ENCODE data around the gene FRS3. TPM values are rescaled to one million over a fixed set of nuclear protein-coding genes. Genes with fewer than 3 reads are reported as not detected.

Gene FRS3
- total RNA-seq, 2 donors from 2014 or later = 2.6 to 5.3 TPM

- no peak for ATAC-seq
- H3K4me1 ChIP-seq = peaks cover 11% of the 10 kb centered on the region
- no peak overlapping the region for H3K4me3 ChIP-seq
- no peaks in the 10 kb centered on the region for H3K36me3 ChIP-seq (replicated peaks in 1 of 2; ENCODE audit: insufficient read depth in 1 of 2, low read depth in 2 of 2)
- H3K9me3 ChIP-seq = no peaks in the 10 kb centered on the region
- intact Hi-C loops (cut with DNase I) = no loop called here
- TF ChIP-seq CTCF (IDR thresholded peaks at IDR 0.05) (no peak), POLR2A (IDR thresholded peaks at IDR 0.05) (no peak)
- DNase-seq = no peak
- no peak overlapping the region for H3K27ac ChIP-seq
- whole genome bisulfite sequencing, 2 donors = 92 to 99% methylated on average over 3 of the region's 3 CpGs
- no peaks in the 10 kb centered on the region for H3K27me3 ChIP-seq
Observed at GRCh38 chr6:41750374-41750773, 29.3 kb downstream of the FRS3 start.

- H3K4me3 ChIP-seq = no peak overlapping the region
- no peaks in the 10 kb centered on the region for H3K9me3 ChIP-seq
- ATAC-seq (peak; percentile 47), DNase-seq (peak in 1 of 4 donors; percentile 46)
- H3K4me1 ChIP-seq = peaks cover 11% of the 10 kb centered on the region
- intact Hi-C loops (cut with DNase I) = no loop called here
- no peaks in the 10 kb centered on the region for H3K27me3 ChIP-seq
- 18 to 20% methylated on average over 3 of the region's 3 CpGs for WGBS, 2 donors
- no peak overlapping the region for H3K27ac ChIP-seq
- no peak for TF ChIP-seq CTCF (IDR thresholded peaks at IDR 0.05)
- no peak for TF ChIP-seq POLR2A (IDR thresholded peaks at IDR 0.05)
- no peaks in the 10 kb centered on the region for H3K36me3 ChIP-seq (replicated peaks in 1 of 2; ENCODE audit: insufficient read depth in 1 of 2, low read depth in 2 of 2)
Observed at GRCh38 chr6:41748542-41748941, 31.2 kb downstream of the FRS3 start.

GRCh38 chr6:41748102-41748477, 31.6 kb downstream of the FRS3 start:
- no peaks in the 10 kb centered on the region for H3K9me3 ChIP-seq
- no peak overlapping the region for H3K27ac ChIP-seq
- ATAC-seq = no peak
- TF ChIP-seq CTCF (IDR thresholded peaks at IDR 0.05) (no peak), POLR2A (IDR thresholded peaks at IDR 0.05) (no peak)
- H3K27me3 ChIP-seq = no peaks in the 10 kb centered on the region
- DNase-seq = no peak
- no peak overlapping the region for H3K4me3 ChIP-seq
- intact Hi-C loops (cut with DNase I) = no loop called here
- H3K4me1 ChIP-seq = peaks cover 11% of the 10 kb centered on the region
- no peaks in the 10 kb centered on the region for H3K36me3 ChIP-seq (replicated peaks in 1 of 2; ENCODE audit: insufficient read depth in 1 of 2, low read depth in 2 of 2)
- WGBS, 2 donors = 77 to 86% methylated on average over 6 of the region's 6 CpGs

- peak in 1 of 4 donors; percentile 12 for DNase-seq
- intact Hi-C loops (cut with DNase I) = no loop called here
Observed at GRCh38 chr6:41747256-41748101, 32.2 kb downstream of the FRS3 start, which contains the start of gene PGC. Gene PGC, minus strand, starts transcription at chr6:41747397. Its CDS starts 63 bp downstream, at chr6:41747334.

More at GRCh38 chr6:41747256-41748101, 32.2 kb downstream of the FRS3 start, which contains the start of gene PGC:
- Histone ChIP-seq H3K9me3 (no peaks in the 10 kb centered on the region), H3K36me3 (replicated peaks in 1 of 2; ENCODE audit: insufficient read depth in 1 of 2, low read depth in 2 of 2) (no peaks in the 10 kb centered on the region), H3K27me3 (no peaks in the 10 kb centered on the region), H3K27ac (no peak within 1 kb of the TSS), H3K4me1 (peaks cover 11% of the 10 kb centered on the region), H3K4me3 (no peak within 1 kb of the TSS)
- ATAC-seq = no peak
- TF ChIP-seq POLR2A (IDR thresholded peaks at IDR 0.05) = no peak
- no peak for TF ChIP-seq CTCF (IDR thresholded peaks at IDR 0.05)
- 61 to 66% methylated on average over 15 of the region's 15 CpGs for WGBS, 2 donors
